HG02973 (cell line): Measurements from ENCODE around the gene SEC14L6.
"Not testable (repeated sequence)": the region's sequence is repeated elsewhere in the genome, so short reads cannot be mapped to it uniquely, and the experiment has no call there.

Experiments used
- ATAC-seq: cut with Tn5 transposase; IDR thresholded peaks from one replicate; pipeline ENCODE4 v1.9.1; 2021; ENCODE audit warnings: moderate library complexity; ENCODE audit not compliant: unreplicated experiment

The SEC14L6 gene

DNA sequence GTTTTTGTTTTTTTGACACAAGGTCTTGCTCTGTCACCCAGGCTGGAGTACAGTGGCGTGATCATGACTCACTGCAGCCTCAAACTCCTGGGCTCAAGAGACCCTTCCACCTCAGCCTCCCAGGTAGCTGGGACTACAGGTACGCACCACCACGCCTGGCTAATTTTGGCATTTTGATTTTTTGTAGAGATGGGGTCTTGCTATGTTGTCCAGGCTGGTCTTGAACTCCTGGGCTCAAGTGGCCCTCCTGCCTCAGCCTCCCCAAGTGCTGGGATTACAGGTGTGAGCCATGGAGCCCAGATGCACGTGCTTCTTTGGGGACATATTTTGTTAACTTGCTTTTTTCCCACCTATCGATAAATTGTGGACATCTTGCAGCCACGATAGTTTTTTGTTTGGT is 20.7 kb upstream of the SEC14L6 start:
- ATAC-seq, result not testable (repeated sequence)

DNA sequence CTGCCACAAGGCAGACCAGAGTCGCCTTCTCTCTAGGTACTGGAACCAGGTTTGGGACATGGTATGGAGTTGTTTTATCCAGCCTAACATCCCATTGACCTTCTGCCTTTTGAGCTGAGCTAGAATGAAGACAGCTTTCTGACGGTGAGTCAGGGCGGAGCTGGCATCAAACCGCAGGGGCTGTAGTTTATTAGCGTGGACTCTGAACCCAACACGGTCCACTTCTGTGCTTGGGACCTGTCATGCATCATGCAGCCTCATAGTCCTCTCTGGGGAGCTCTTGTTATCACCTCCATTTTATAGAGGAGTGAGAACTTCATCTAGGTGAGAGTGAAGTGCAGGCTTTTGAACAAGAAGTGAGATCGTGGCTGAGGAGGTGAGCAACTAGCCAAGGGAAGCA is 19.6 kb upstream of the SEC14L6 start:
- no peak for ATAC-seq

DNA sequence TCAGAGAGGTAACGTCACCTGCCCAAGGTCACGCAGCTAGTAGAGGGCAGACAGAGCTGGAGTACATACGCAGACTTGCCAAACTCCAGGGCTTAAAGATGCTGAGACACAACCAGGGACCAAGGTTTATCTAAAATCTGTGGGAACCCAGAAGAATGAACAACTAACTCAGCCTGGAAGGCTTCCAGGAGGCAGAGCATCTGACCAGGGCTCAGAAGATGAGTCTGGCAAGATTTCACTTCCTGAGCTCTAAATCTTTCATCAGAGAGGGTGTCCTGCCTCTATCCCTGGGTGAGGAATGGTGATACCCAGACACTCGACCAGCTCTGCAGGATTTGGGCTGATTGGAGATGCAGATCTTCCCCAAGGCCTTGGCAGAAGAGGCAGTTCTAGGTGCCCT is 18.8 kb upstream of the SEC14L6 start:
- ATAC-seq, result no peak

GRCh38 chr22:30564761-30565119 is 18.2 kb upstream of the SEC14L6 start:
- no peak for ATAC-seq

GRCh38 chr22:30564045-30564760 is 17.7 kb upstream of the SEC14L6 start:
- ATAC-seq, result no peak

- ATAC-seq, result no peak
Observed at GRCh38 chr22:30562366-30562765, 15.8 kb upstream of the SEC14L6 start.

DNA sequence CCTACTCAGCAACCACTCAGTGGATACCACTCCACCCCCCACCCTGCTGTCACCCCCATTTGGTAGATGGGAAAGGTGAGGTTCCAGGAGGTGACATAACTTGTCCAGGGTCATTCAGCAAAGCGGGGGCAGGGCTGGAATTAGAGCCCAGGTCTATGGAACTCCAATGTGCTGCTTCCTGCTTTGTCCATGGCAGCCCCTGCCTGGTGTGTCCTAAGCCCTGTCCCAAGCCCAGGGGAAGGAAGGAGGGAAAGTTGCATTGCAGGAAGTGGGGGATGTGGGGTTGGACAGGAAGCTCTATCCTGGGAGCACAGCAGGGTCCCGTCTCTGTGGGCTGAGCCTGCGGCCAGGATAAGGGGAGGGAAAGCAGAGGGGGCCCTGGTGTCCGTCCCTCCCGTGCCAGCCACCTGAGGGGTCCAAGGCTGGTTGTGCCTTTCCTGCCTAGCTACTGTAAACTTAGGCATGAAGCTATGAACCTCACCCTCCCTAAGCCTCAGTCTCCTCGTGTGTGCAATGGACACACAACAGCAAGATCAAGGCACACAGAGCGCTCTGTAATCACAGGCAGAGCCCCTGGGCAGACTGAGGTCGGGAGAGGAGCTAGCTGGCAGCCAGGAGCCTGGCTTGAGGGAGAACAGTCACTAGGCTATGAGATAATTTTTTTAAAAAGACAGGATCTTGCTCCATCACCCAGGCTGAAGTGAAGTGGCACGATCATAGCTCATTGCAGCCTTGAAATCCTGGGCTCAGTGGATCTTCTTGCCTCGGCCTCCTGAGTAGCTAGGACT is 15.1 kb upstream of the SEC14L6 start:
- no peak for ATAC-seq

DNA sequence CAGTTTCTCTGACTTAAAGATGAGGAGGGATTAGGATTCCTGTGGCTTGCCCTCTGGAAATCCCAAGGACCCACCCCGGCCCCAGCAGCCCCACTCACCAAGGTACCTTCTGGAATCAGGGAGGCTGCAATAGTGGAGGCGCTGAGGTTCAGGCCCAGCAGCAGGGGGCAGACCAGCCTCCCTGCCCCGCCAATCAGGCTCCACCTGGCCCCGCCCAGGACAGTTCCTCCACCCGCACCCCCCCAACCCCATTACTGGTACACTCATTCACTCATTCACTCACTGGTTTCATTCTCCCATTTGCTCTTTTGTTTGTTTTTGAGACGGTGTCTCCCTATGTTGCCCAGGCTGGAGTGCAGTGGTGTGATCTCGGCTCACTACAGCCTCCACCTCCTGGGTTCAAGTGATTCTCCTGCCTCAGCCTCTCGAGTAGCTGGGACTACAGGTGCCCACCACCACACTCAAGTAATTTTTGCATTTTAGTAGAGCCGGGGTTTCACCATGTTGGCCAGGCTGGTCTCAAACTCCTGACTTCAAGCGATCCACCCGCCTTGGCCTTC is 14.2 kb upstream of the SEC14L6 start:
- not testable (repeated sequence) for ATAC-seq

GRCh38 chr22:30559889-30560288 is 13.3 kb upstream of the SEC14L6 start:
- ATAC-seq, result no peak

DNA sequence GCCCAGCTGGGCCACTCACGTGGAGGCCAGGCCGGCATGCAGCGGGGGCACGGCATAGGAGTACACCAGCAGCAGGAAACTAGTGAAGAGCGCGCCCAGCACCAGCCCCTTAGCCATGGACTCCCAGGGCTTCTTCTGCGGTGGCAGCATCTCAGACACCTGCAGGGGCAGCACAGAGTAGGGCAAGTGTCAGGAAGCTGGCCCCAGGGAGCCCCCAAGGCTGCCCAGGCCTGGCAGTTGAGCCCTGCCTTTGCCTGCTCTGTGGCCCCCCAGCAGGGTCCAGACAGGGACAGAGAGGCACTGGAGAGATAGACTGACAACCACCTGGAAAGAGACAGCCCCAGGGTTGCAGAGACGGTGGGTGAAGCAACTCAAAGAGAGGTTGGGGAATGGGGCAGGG is 10.7 kb upstream of the SEC14L6 start:
- ATAC-seq, result no peak

DNA sequence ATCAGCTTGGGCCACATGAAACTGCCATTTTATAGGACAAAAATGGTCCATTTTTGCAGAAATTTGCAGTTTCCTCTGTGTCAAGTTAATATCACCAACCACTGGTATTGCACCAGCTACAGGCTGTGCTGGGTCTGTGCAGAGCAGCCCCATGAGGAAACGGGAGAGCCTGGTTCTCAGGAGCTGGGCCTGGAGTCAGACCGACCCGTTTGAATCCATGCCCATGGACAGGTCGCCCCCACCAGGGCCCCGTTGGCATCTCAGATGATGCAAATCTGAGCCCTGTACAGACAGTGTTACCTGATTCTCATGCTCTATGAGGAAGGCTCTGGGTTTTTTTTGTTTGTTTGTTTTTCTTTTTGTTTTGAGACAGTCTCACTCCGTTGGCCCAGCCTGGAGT is 9.8 kb upstream of the SEC14L6 start:
- no peak for ATAC-seq

GRCh38 chr22:30555282-30556210 is 9.0 kb upstream of the SEC14L6 start:
- no peak for ATAC-seq

GRCh38 chr22:30553971-30554370 is 7.4 kb upstream of the SEC14L6 start:
- no peak for ATAC-seq

DNA sequence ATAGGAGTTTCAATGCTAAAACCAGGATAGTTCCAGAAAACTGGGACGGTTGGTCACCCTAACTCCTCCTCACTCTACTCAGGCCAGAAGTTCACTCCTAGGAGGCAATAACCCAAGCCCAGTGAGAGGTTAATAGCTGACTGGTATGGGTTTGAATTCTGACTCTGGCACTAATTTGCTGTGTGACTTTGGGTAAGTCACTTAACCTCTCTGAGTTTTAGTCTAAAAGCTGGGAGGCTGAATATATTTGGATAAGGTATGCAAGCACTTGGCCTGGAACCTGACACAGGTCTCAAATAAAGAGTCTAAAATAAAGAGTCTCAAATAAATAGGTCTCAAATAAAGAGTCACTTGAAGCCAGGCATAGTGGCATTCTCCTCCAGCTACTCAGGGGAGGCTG is 6.2 kb upstream of the SEC14L6 start:
- ATAC-seq, result no peak

GRCh38 chr22:30551813-30552212 is 5.3 kb upstream of the SEC14L6 start:
- not testable (repeated sequence) for ATAC-seq

GRCh38 chr22:30547188-30547587 is 647 bp upstream of the SEC14L6 start:
- ATAC-seq, result no peak

- ATAC-seq, result no peak
Observed at GRCh38 chr22:30542811-30543188, 3.7 kb downstream of the SEC14L6 start.

DNA sequence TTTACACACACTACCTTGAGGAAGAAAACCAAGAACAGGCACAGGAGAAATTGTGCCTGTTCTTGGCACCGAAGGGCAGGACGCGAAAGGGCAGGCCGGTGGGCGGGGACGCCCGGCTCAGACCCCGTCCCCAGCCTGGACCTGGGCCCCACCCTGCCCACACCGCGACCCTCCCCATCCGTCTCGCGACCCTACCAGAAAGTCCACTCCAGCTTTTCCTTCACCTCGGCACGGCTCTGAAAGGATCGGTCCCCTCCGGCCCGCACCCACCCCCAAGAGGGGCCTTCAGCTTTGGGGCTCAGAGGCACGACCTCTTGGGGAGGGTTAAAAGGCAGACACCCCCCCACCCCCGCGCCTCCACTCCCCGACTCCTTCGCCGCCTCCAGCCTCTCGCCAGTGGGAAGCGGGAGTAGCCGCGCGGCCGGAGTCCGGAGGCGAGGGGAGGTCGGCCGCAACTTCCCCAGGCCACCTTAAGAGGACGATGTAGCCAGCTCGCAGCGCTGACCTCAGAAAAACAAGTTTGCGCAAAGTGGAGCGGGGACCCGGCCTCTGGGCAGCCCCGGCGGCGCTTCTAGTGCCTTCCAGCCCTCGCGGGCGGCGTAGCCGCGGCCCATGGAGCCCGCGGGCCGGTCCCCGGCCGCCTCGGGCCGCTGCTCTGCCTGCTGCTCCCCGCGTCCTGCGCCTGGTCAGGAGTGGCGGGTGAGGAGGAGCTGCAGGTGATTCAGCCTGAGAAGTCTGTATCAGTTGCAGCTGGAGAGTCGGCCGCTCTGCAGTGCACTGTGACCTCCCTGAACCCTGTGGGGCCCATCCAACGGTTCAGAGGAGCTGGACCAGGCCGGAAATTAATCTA is 4.4 kb downstream of the SEC14L6 start:
- ATAC-seq, result no peak

DNA sequence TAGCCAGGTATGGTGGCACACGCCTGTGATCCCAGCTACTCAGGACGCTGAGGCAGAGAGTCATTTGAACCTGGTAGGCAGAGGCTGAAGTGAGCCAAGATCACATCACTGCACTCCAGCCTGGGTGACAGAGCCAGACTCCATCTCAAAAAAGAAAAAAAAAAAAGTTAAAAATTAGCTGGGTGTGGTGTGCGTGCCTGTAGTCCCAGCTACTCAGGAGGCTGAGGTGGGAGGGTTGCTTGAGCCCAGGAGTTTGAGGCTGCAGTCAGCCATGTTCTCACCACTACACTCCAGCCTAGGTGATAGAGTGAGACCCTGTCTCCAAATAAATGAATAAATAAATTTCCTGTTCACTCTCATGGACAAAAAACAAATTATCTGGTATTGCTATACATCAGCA is 5.0 kb downstream of the SEC14L6 start:
- ATAC-seq, result not testable (repeated sequence)

DNA sequence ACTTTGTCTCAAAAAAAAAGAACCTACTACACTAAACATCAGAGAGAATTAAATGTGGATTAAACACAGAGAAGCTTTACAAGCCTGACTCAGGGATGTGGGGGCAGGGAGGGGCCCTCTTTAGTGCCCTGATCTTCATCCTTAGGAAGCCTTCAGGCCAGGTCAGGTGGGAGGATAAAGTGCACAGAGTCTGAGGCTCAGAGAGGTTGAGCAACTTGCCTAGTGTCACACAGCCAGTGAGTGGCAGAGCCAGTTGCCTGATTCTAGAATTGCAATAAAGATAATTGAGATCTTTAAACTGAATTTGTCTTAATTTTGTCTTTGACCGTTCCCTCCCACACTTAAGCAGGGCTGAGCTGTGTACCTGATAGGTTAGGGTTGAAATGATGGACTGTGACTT is 7.2 kb downstream of the SEC14L6 start:
- no peak for ATAC-seq
